H1 (cell line): Measurements from ENCODE around the gene DDX43. TPM values are rescaled to one million over a fixed set of nuclear protein-coding genes. Genes with fewer than 3 reads are reported as not detected.

Source experiments
- CTCF ChIA-PET: fragments of 300-600 bp; sonication (Branson Sonifier 250); formaldehyde crosslinking; loops from one replicate; lab custom pipeline; 2021; ENCODE audit not compliant: partially characterized antibody; lab: Charles Lee
- POLR2A ChIA-PET: fragments of 300-600 bp; sonication (Branson Sonifier 250); formaldehyde crosslinking; loops from one replicate; lab custom pipeline; 2021; ENCODE audit warnings: inconsistent platforms; ENCODE audit not compliant: partially characterized antibody; lab: Charles Lee
- DNase-seq, 2 experiments: peaks; one replicate each; pipeline versions ENCODE4 v3.0.0 to v3.0.0-alpha.2; 2010 to 2022; ENCODE audit warnings: low spot score in 2 of 2, low read depth in 1 of 2, mixed read lengths in 1 of 2
- FAIRE-seq: peaks from 2 replicates; lab custom pipeline; 2011; peaks lifted over from hg19 to GRCh38; lab: Jason Lieb, UNC
- H2AFZ ChIP-seq: 2 replicates; pipeline ENCODE4 v1.8.1; 2012; ENCODE audit warnings: low read length, inconsistent platforms
- H2AK5ac ChIP-seq: 2 replicates; pipeline ENCODE4 v1.6.1; 2013; ENCODE audit warnings: low read depth, low read length
- H2BK120ac ChIP-seq: replicated peaks from 2 replicates; pipeline ENCODE3; 2013; ENCODE audit warnings: low read depth, low read length, inconsistent platforms
- H2BK12ac ChIP-seq: 2 replicates; pipeline ENCODE4 v1.6.1; 2013; ENCODE audit warnings: low read depth, low read length
- H2BK15ac ChIP-seq: 2 replicates; pipeline ENCODE4 v1.6.1; 2013; ENCODE audit warnings: low read length
- H2BK20ac ChIP-seq: 2 replicates; pipeline ENCODE4 v1.6.1; 2013; ENCODE audit warnings: low read length
- H2BK5ac ChIP-seq: 2 replicates; pipeline ENCODE4 v1.6.1; 2013; ENCODE audit warnings: low read depth, low read length
- H3K14ac ChIP-seq: 2 replicates; pipeline ENCODE4 v1.6.1; 2013; ENCODE audit warnings: inconsistent platforms; ENCODE audit not compliant: insufficient read length
- H3K18ac ChIP-seq: 2 replicates; pipeline ENCODE4 v1.6.1; 2013; ENCODE audit warnings: low read length; ENCODE audit errors: extremely low read depth
- H3K23ac ChIP-seq: 2 replicates; pipeline ENCODE4 v1.6.1; 2013; ENCODE audit warnings: inconsistent platforms; ENCODE audit not compliant: insufficient read length
- H3K23me2 ChIP-seq: 2 replicates; pipeline ENCODE4 v1.6.1; 2013; ENCODE audit warnings: low read depth, low read length
- H3K27ac ChIP-seq: 2 replicates; pipeline ENCODE4 v1.6.1; 2011; ENCODE audit warnings: low read depth, low read length, inconsistent platforms
- H3K27me3 ChIP-seq, 4 experiments: replicated peaks in 1 of 4; 1 replicate in 1 of 4; 2 replicates in 3 of 4; pipeline versions ENCODE4 v1.6.1 to v1.8.1; 2011 to 2013; ENCODE audit warnings: low read length in 3 of 4, mild to moderate bottlenecking in 3 of 4, inconsistent platforms in 2 of 4, mixed read lengths in 2 of 4, moderate library complexity in 1 of 4; ENCODE audit not compliant: control insufficient read depth in 3 of 4, insufficient read depth in 3 of 4; ENCODE audit errors: extremely low read depth in 1 of 4
- H3K36me3 ChIP-seq, 4 experiments: 2 replicates each; pipeline versions ENCODE4 v1.6.1 to v1.8.1; 2011 to 2013; ENCODE audit warnings: mild to moderate bottlenecking in 4 of 4, low read length in 3 of 4, moderate library complexity in 2 of 4, control low read depth in 1 of 4, inconsistent platforms in 1 of 4; ENCODE audit not compliant: insufficient read depth in 4 of 4, control insufficient read depth in 2 of 4
- H3K4ac ChIP-seq: replicated peaks from 2 replicates; pipeline ENCODE3; 2013; ENCODE audit warnings: low read length, low read depth, mixed read lengths, inconsistent platforms; ENCODE audit not compliant: insufficient read length
- H3K4me1 ChIP-seq, 4 experiments: replicated peaks in 1 of 4; 1 replicate in 1 of 4; 2 replicates in 3 of 4; pipeline versions ENCODE4 v1.6.1 to v1.8.1; 2011 to 2013; ENCODE audit warnings: low read length in 3 of 4, inconsistent platforms in 2 of 4, mixed read lengths in 1 of 4; ENCODE audit not compliant: insufficient read depth in 4 of 4, control insufficient read depth in 3 of 4
- H3K4me2 ChIP-seq, 2 experiments: 2 replicates each; pipeline versions ENCODE4 v1.6.1 to v1.8.1; 2011 to 2013; ENCODE audit warnings: low read depth in 2 of 2, low read length in 2 of 2, control low read depth in 1 of 2, inconsistent platforms in 1 of 2, mild to moderate bottlenecking in 1 of 2; ENCODE audit not compliant: insufficient read depth in 1 of 2
- H3K4me3 ChIP-seq, 4 experiments: fragments of 200-600, 300-600 bp in 1 of 4; sonication (generic), shearing (Covaris generic), sonication (Bioruptor Twin) in 1 of 4; 2 replicates each; pipeline versions ENCODE4 v1.5.1 to v1.8.1; 2011 to 2016; ENCODE audit warnings: low read length in 4 of 4, low read depth in 3 of 4, control low read depth in 2 of 4, inconsistent platforms in 2 of 4, mild to moderate bottlenecking in 2 of 4, mixed read lengths in 1 of 4, moderate library complexity in 1 of 4; ENCODE audit not compliant: insufficient read depth in 2 of 4; ENCODE audit errors: extremely low read depth in 1 of 4
- H3K56ac ChIP-seq: replicated peaks from 2 replicates; pipeline ENCODE3; 2013; ENCODE audit warnings: low read depth, mild to moderate bottlenecking, mixed read lengths, low read length, inconsistent platforms; ENCODE audit not compliant: insufficient read length
- H3K79me1 ChIP-seq: 2 replicates; pipeline ENCODE4 v1.6.1; 2013; ENCODE audit warnings: low read depth, low read length, control low read depth
- H3K79me2 ChIP-seq, 2 experiments: 2 replicates each; pipeline versions ENCODE4 v1.6.1 to v1.8.1; 2012 to 2013; ENCODE audit warnings: low read length in 2 of 2, mild to moderate bottlenecking in 2 of 2, inconsistent platforms in 1 of 2; ENCODE audit not compliant: insufficient read depth in 2 of 2, control insufficient read depth in 1 of 2
- H3K9ac ChIP-seq, 4 experiments: replicated peaks in 1 of 4; 1 replicate in 1 of 4; 2 replicates in 3 of 4; pipeline versions ENCODE4 v1.6.1 to v1.8.1; 2011 to 2013; ENCODE audit warnings: low read depth in 3 of 4, low read length in 3 of 4, control low read depth in 2 of 4, mild to moderate bottlenecking in 2 of 4, moderate library complexity in 2 of 4, inconsistent platforms in 1 of 4; ENCODE audit errors: extremely low read depth in 1 of 4
- H3K9me3 ChIP-seq, 2 experiments: 2 replicates each; pipeline versions ENCODE4 v1.6.1 to v1.8.1; 2012 to 2013; ENCODE audit warnings: mild to moderate bottlenecking in 2 of 2, moderate library complexity in 2 of 2, control low read depth in 1 of 2, inconsistent platforms in 1 of 2, low read depth in 1 of 2, low read length in 1 of 2, mixed read lengths in 1 of 2; ENCODE audit not compliant: insufficient read depth in 2 of 2
- H4K20me1 ChIP-seq, 2 experiments: replicated peaks in 1 of 2; 2 replicates each; pipeline versions ENCODE3 to v1.8.1; 2011 to 2013; ENCODE audit warnings: inconsistent platforms in 2 of 2, low read length in 2 of 2, mild to moderate bottlenecking in 1 of 2; ENCODE audit not compliant: insufficient read depth in 2 of 2, control insufficient read depth in 1 of 2
- H4K5ac ChIP-seq: 2 replicates; pipeline ENCODE4 v1.6.1; 2013; ENCODE audit warnings: low read length, low read depth, mixed read lengths, inconsistent platforms; ENCODE audit not compliant: insufficient read length
- H4K8ac ChIP-seq: 2 replicates; pipeline ENCODE4 v1.8.0; 2013; ENCODE audit warnings: mild to moderate bottlenecking, moderate library complexity, low read length, inconsistent platforms; ENCODE audit not compliant: insufficient read depth; ENCODE audit errors: extremely low read depth
- H4K91ac ChIP-seq: replicated peaks from 2 replicates; pipeline ENCODE3; 2013; ENCODE audit warnings: low read length, mixed read lengths, inconsistent platforms; ENCODE audit not compliant: insufficient read length
- HDAC2 ChIP-seq, 2 experiments: fragments of 300-600 bp in 1 of 2; sonication (generic) in 1 of 2; IDR thresholded peaks; 2 replicates each; pipeline ENCODE4 v1.6.1; 2011 to 2012; ENCODE audit warnings: low read depth in 2 of 2, low read length in 2 of 2, mild to moderate bottlenecking in 2 of 2, moderate library complexity in 2 of 2, borderline replicate concordance in 1 of 2, inconsistent platforms in 1 of 2
- JUND ChIP-seq: IDR thresholded peaks from 2 replicates; pipeline ENCODE4 v1.6.1; 2011; ENCODE audit warnings: mild to moderate bottlenecking, improper control_type of control experiment, low read length
- POLR2A ChIP-seq, 2 experiments: IDR thresholded peaks; 1 replicate in 1 of 2; 2 replicates in 1 of 2; pipeline ENCODE4 v1.6.1; 2011; ENCODE audit warnings: low read depth in 2 of 2, low read length in 2 of 2, mild to moderate bottlenecking in 2 of 2; ENCODE audit errors: control extremely low read depth in 1 of 2
- POLR2AphosphoS5 ChIP-seq: IDR thresholded peaks from 2 replicates; pipeline ENCODE4 v1.6.1; 2011; ENCODE audit warnings: low read depth, low read length
- TCF12 ChIP-seq: IDR thresholded peaks from 2 replicates; pipeline ENCODE4 v1.6.1; 2011; ENCODE audit warnings: low read depth, mild to moderate bottlenecking, low read length
- WGBS, 2 experiments: shearing (Covaris generic) in 1 of 2; methylation state at CpG; one replicate each; pipeline versions ENCODE4 v1.1.6 to v1.1.7; 2013 to 2015; ENCODE audit warnings: low lambda C conversion rate in 2 of 2, mixed read lengths in 2 of 2, inconsistent platforms in 1 of 2, low coverage in 1 of 2, missing lambda C conversion rate in 1 of 2; ENCODE audit not compliant: insufficient replicate concordance in 2 of 2, insufficient coverage in 1 of 2, insufficient read length in 1 of 2; ENCODE audit errors: extremely low coverage in 1 of 2, missing lambda C conversion rate in 1 of 2; 5-methylcytosine and 5-hydroxymethylcytosine counted together
- polyA plus RNA-seq, 7 experiments: library from polyadenylated mRNA; depleted of rRNA in 3 of 7; stranded (reverse) in 5 of 7; unstranded in 2 of 7; fragments of >200 nt in 5 of 7; fragments of 200-250 nt in 2 of 7; gene quantifications; 1 replicate in 5 of 7; 2 replicates in 1 of 7; 4 replicates in 1 of 7; pipeline versions ENCODE4 v1.2.1 to v1.2.3, GENCODE V29; 2011 to 2013; ENCODE audit warnings: missing spikeins in 2 of 7, mixed read lengths in 2 of 7
- total RNA-seq: library from RNA; stranded (reverse); fragmentation: NEBNext Ultra II Directional; extraction: Animal tissue kit (Norgen Biotek cat#: 25700); gene quantifications from 2 replicates; pipeline ENCODE4 v1.2.1, GENCODE V29; 2021

Gene DDX43
- total and polyA plus RNA-seq, 2 of the 8 experiments (the other 6 are each of a cell fraction or from before 2014, with no cell fraction given): 0.05 TPM; not detected in 1

- H3K4me3 ChIP-seq: no peak overlapping the region
- no peak overlapping the region for H2BK120ac ChIP-seq
- H4K20me1 ChIP-seq: no peaks in the 10 kb centered on the region
- POLR2A ChIA-PET: interaction anchor here (1.1 to 2.3 kb wide), 2 partner anchors 41 to 65 kb away, joined by 5 to 13 read pairs; no protein-coding TSS in a partner anchor
- no peak overlapping the region for H3K23ac ChIP-seq
- H2BK5ac ChIP-seq: no peak overlapping the region
- peak in 1 of 2 experiments; percentile 47 for DNase-seq
- CTCF ChIA-PET: interaction anchor here (0.9 to 4.9 kb wide), 2 partner anchors 62 to 104 kb away, joined by 3 to 40 read pairs; no protein-coding TSS in a partner anchor
- H3K14ac ChIP-seq: no peak overlapping the region
- no peak overlapping the region for H4K5ac ChIP-seq
- WGBS, 2 experiments: 68% methylated on average over 10 of the region's 10 CpGs; no CpG with 5 or more reads in 1 of the 2 experiments
- no peak overlapping the region for H3K27ac ChIP-seq
- no peak overlapping the region for H4K8ac ChIP-seq
- H3K4me1 ChIP-seq: peaks cover 0 to 6% (median 0%) of the 10 kb centered on the region in 4 experiments; a peak in 4 of 7 replicates
- peaks cover 0 to 4% of the 10 kb centered on the region in 2 experiments; a peak in 1 of 4 replicates for H3K9me3 ChIP-seq
- H2BK15ac ChIP-seq: no peak overlapping the region
- H2AK5ac ChIP-seq: no peak overlapping the region
- H3K23me2 ChIP-seq: 0 out of 2 replicates have a peak, but pooled peaks cover 1% of the 10 kb centered on the region
- no peak overlapping the region for H2BK12ac ChIP-seq
- no peaks in the 10 kb centered on the region for H3K79me2 ChIP-seq
- no peaks in the 10 kb centered on the region for H3K79me1 ChIP-seq
- no peak overlapping the region for H2BK20ac ChIP-seq
- no peak overlapping the region for H3K4ac ChIP-seq
- no peak overlapping the region for H3K9ac ChIP-seq
- no peak for FAIRE-seq
- no peak overlapping the region for H2AFZ ChIP-seq
- no peaks in the 10 kb centered on the region for H3K27me3 ChIP-seq
- H4K91ac ChIP-seq: no peak overlapping the region
- H3K36me3 ChIP-seq: no peaks in the 10 kb centered on the region
- H3K4me2 ChIP-seq: peak overlapping the region in 1 of 2 experiments; percentile 28; a peak in 1 of 4 replicates
- TF ChIP-seq POLR2A (IDR thresholded peaks at IDR 0.05; ENCODE audit: control extremely low read depth in 1 of 2, low read depth in 2 of 2, low read length in 2 of 2) (no peak), JUND (no peak), HDAC2 (IDR thresholded peaks at IDR 0.05; ENCODE audit: borderline replicate concordance in 1 of 2, low read depth in 2 of 2, low read length in 2 of 2) (no peak), POLR2AphosphoS5 (0 out of 2 replicates have a peak, but pooled peaks have one; percentile 28), TCF12 (peak; percentile 97)
- H3K18ac ChIP-seq: no peak overlapping the region
- no peak overlapping the region for H3K56ac ChIP-seq
Observed at GRCh38 chr6:73389854-73390253, 4.8 kb upstream of the DDX43 start.
